ENCODE data around the gene SERPINE1. TPM values are rescaled to one million over a fixed set of nuclear protein-coding genes. Genes with fewer than 3 reads are reported as not detected.
"Not testable (repeated sequence)": the region's sequence is repeated elsewhere in the genome, so short reads cannot be mapped to it uniquely, and the experiment has no call there.

Gene SERPINE1
- total RNA-seq, 3 donors from 2014 or later: 0.55 to 2.9 (median 1.6) TPM

- no peak for DNase-seq
- intact Hi-C loops (cut with DNase I, micrococcal nuclease): no loop called here
- Histone ChIP-seq H3K4me3 (no peak overlapping the region), H3K4me1 (ENCODE audit: low read depth) (no peaks in the 10 kb centered on the region), H3K9me3 (no peaks in the 10 kb centered on the region), H3K36me3 (ENCODE audit: low read depth) (no peaks in the 10 kb centered on the region)
- no peak for TF ChIP-seq CTCF (IDR thresholded peaks at IDR 0.05)
- no peak for ATAC-seq
Observed at GRCh38 chr7:101128040-101128834, 1.3 kb downstream of the SERPINE1 start.

- intact Hi-C loops (cut with DNase I, micrococcal nuclease): no loop called here
- Histone ChIP-seq H3K9me3 (no peaks in the 10 kb centered on the region), H3K4me1 (ENCODE audit: low read depth) (no peaks in the 10 kb centered on the region), H3K36me3 (ENCODE audit: low read depth) (no peaks in the 10 kb centered on the region), H3K4me3 (no peak overlapping the region)
- no peak for DNase-seq
- TF ChIP-seq CTCF (IDR thresholded peaks at IDR 0.05): no peak
- ATAC-seq: no peak
Observed at GRCh38 chr7:101129603-101130117, 2.8 kb downstream of the SERPINE1 start.

GRCh38 chr7:101132626-101133600 is 6.0 kb downstream of the SERPINE1 start:
- H3K4me3 ChIP-seq; intact Hi-C loops (cut with DNase I, micrococcal nuclease); ATAC-seq; DNase-seq; H3K36me3 ChIP-seq (ENCODE audit: low read depth); H3K4me1 ChIP-seq (ENCODE audit: low read depth); H3K9me3 ChIP-seq: not testable (repeated sequence)

- TF ChIP-seq CTCF (IDR thresholded peaks at IDR 0.05): no peak
- Histone ChIP-seq H3K36me3 (ENCODE audit: low read depth) (no peaks in the 10 kb centered on the region), H3K4me1 (ENCODE audit: low read depth) (no peaks in the 10 kb centered on the region), H3K4me3 (no peak overlapping the region), H3K9me3 (no peaks in the 10 kb centered on the region)
- intact Hi-C loops (cut with DNase I, micrococcal nuclease): no loop called here
- no peak for DNase-seq
- no peak for ATAC-seq
Observed at GRCh38 chr7:101133621-101134398, 6.9 kb downstream of the SERPINE1 start.

- no peaks in the 10 kb centered on the region for H3K36me3 ChIP-seq (ENCODE audit: low read depth)
- intact Hi-C loops (cut with DNase I, micrococcal nuclease): no loop called here
- no peak for TF ChIP-seq CTCF (IDR thresholded peaks at IDR 0.05)
- ATAC-seq (no peak), DNase-seq (no peak)
- no peaks in the 10 kb centered on the region for H3K4me1 ChIP-seq (ENCODE audit: low read depth)
- H3K4me3 ChIP-seq: no peak overlapping the region
- H3K9me3 ChIP-seq: no peaks in the 10 kb centered on the region
Observed at GRCh38 chr7:101134399-101134980, 7.6 kb downstream of the SERPINE1 start.

Measured in mucosa of descending colon (tissue), 3 donors.